GM10847 (cell line): ENCODE data around the gene CREG2.

Source experiments
- POLR2A ChIP-seq: IDR thresholded peaks from 2 replicates; pipeline ENCODE4 v1.6.1; 2011; ENCODE audit not compliant: insufficient read length; ENCODE audit errors: extremely low read depth

CREG2 gene

DNA sequence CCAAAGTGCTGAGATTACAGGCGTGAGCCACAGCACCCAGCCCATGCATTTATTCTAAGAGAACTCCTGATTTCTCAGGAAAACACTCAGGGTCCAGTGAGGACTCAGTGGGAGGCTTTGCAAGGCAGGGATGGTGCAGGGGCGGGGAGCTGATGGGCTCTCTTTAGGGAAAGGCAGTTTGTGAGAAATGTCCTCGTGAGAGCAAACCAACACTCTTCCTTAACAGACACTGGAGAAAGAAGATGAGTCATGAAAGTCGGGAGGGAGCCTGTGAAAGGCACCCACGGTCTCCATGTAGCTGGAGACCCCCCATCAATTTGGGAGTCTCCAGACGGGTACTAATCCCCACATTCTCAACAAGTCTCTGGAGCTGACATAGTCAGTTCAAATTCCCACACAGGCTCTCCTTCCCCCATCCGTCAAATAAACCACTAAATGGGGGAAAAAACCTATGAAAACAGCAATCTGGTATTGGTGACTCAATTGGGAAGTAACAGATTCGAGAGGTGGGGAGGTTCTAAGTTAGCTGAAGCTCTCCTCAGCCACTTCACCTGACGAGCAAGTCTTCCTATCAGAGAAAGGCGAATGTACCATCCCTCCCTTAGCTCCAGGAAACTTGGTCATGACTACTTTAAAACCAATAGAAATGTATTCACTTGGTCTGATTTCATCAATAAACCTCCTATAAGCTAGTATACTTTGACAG lies 11.0 kb upstream of the CREG2 start:
- no peak for TF ChIP-seq POLR2A

GRCh38 chr2:101396316-101396717 lies 9.0 kb upstream of the CREG2 start:
- TF ChIP-seq POLR2A = no peak

DNA sequence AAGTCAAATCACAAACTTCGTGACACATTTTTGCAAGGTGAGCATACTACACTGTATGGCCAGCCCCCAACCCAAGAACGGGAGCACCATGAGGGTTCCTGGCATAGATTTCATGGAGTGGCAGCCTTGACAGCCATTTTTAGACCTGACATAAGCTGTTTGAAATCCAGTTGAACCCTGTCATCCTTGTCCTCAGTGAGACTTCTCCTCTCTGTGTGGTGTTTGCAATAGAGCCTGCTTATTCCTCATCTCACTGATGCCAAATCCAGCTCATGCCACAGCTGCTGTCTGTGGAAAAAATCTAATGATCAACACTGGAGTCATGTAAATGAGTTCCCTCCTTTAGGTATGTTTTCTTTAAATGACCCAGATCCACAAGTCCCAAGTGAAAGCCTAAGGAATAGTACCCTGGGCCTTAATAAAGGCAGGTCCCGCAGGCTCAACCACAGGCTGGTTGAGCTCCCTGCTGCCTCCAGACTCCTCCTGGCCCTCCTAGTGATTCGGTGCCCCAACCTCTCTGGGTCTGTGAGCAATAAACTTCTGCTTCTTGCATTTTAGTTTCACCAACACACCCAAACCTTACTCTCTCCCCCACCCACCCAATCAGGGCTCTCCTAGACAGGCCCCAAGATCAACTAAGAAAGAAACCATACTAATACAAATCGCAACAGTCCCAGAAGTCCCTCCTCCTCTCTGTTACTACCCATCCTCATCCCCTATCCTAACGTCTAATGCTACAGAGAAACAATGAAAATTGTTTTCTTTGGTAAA lies 8.4 kb upstream of the CREG2 start:
- TF ChIP-seq POLR2A = no peak

GRCh38 chr2:101388232-101388631 lies 929 bp upstream of the CREG2 start:
- TF ChIP-seq POLR2A = no peak

DNA sequence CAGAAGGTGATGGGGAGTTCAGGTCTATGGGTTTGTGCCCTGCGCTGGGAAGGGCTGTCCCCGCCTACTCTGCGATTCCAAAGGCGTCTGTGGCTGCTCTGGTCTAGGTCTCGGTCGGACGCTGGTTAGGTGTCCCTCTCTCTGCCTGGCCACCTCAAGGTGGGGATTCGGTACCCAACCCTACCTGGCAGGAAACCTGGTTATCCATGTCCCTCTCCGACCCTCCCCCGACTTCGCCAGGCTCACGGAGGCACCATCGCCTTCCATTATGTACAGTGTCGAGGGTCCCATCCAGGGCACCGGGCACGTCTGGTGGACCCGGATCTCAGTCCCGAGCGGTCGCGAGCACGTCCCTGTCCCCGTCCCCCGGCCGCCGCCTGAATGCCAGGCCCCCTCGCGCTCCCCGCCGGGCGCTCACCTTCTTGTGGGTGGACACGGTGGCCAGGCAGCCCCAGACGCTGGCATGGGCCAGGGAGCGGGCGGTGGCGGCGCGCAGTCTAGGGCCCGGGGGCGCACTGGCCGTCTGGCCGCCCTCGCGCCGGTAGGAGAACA lies 628 bp downstream of the CREG2 start:
- no peak for TF ChIP-seq POLR2A

GRCh38 chr2:101383016-101383541 lies 4.2 kb downstream of the CREG2 start:
- TF ChIP-seq POLR2A = no peak

DNA sequence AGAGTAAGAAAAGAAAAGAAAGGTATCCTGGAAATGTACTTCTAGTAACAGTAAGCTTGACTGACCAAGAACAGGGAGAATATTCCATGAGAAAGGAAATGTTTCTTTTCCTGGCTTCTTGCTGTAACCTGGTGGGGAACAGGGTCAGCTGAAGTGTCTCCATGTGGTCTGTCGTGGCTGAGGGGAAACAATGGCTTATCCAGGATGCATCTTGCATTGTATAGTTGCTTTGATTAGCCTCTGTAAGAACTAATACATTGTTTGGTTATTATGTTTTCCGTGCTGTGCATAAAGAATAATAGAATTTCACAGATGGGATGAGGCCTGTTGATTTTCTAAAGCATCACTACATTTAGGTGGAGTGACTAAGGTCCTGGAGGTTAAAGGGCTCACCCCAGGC lies 4.9 kb downstream of the CREG2 start:
- TF ChIP-seq POLR2A = no peak

DNA sequence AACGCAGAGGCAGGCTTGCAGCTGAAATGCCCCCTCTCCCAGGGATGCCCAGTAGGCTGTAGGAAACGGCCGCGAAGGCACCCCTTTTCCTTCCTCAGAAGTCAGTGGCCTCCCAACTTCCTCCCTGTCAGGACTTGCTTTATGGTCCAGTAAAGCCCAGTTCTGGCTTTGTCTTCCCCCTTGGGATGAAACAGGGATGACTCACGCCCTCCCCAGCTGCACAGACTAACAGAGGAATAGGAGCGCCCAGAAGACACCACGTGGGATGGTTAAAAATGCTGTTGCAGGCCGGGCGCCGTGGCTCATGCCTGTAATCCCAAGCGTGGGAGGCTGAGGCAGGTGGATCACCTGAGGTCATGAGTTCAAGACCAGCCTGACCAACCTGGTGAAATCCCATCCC lies 6.9 kb downstream of the CREG2 start:
- TF ChIP-seq POLR2A = no peak

GRCh38 chr2:101379091-101379490 lies 8.2 kb downstream of the CREG2 start:
- no peak for TF ChIP-seq POLR2A

DNA sequence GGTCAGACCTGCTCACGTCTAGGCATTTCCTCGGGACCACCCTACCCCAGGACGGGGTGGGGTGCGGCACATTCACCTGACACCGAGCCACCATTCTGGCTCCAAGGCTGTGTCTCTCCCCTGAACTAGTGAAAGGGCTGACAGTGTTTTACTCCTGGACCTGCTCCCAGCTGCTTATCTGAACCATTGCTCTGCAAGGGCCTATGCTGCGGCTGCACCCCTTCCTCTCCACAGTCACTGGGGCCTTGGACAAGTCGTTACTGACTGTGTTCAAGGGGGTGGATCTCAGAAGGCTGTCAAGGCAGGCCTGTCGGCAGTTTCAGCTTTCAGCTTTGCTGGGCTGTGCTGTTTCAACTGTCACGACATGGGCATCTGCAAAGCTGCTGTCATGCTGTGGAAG lies 11.7 kb downstream of the CREG2 start:
- TF ChIP-seq POLR2A = no peak

GRCh38 chr2:101374821-101375561 lies 12.3 kb downstream of the CREG2 start:
- no peak for TF ChIP-seq POLR2A

- TF ChIP-seq POLR2A = no peak
These were observed 14.5 kb downstream of the CREG2 start for GRCh38 chr2:101372792-101373191.

GRCh38 chr2:101371636-101372035 lies 15.7 kb downstream of the CREG2 start:
- no peak for TF ChIP-seq POLR2A

GRCh38 chr2:101369100-101369499 lies 18.2 kb downstream of the CREG2 start:
- TF ChIP-seq POLR2A = no peak

DNA sequence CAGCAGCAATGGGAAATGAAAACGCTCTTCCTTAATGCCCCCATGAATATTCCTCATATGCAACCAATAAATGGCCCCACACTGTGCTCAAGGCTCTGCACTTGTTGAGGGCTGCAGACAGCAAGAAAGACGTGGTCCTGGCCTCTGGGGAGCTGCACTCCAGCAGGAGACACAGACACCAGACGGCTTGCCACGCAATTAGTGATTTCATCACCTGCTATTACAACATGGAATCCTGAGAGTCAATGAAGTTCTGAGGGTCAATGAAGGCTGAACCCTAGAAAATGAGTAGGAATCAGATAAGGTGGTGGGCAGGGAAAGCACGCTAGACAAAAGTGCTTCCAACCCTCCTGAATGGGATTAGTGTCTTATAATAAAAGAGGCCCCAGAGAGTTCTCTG lies 18.9 kb downstream of the CREG2 start:
- TF ChIP-seq POLR2A = no peak
